ENCODE results near the gene PAN2. TPM values are rescaled to one million over a fixed set of nuclear protein-coding genes. Genes with fewer than 3 reads are reported as not detected.
"Not testable (repeated sequence)": the region's sequence is repeated elsewhere in the genome, so short reads cannot be mapped to it uniquely, and the experiment has no call there.

PAN2 gene
- total RNA-seq, 4 donors from 2014 or later: 24.2 to 60.1 (median 28.9) TPM

DNA sequence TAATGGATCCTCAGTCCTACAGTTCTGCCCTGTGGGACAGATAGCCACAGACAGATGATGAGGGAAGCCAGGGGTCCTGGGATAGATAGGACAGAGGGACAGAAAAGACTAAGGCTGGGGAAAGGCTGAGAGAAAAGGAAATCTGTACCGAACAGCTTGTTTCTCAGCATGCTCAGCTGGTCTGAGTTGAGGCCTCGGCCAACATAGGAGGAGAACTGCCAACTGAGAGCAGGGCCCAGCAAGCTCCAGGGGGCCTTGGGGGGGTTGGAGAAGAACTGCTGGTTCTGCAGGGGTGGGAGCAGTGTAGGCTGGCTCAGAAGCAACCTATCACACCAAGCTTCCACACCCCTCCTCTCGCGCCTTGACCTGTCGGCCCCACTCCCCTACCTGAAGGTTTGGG lies 15.0 kb upstream of the PAN2 start:
- H3K4me3 ChIP-seq (ENCODE audit: low read depth, poor library complexity, severe bottlenecking): no peak overlapping the region
- intact Hi-C loops (cut with DNase I; ENCODE audit: low total_unique reads): no loop called here
- WGBS, 2 donors: 83 to 91% methylated on average over 5 of the region's 5 CpGs
- TF ChIP-seq POLR2A (IDR thresholded peaks at IDR 0.05) (no peak), CTCF (IDR thresholded peaks at IDR 0.05) (no peak)
- peak in 1 of 2 donors; percentile 25 for DNase-seq (ENCODE audit: low spot score in 2 of 2)

- DNase-seq (ENCODE audit: low spot score in 2 of 2); H3K4me3 ChIP-seq (ENCODE audit: low read depth, poor library complexity, severe bottlenecking); intact Hi-C loops (cut with DNase I; ENCODE audit: low total_unique reads): not testable (repeated sequence)
- WGBS, 2 donors: 92 to 93% methylated on average over 9 of the region's 9 CpGs
These were observed 13.5 kb upstream of the PAN2 start for GRCh38 chr12:56347255-56347654.

DNA sequence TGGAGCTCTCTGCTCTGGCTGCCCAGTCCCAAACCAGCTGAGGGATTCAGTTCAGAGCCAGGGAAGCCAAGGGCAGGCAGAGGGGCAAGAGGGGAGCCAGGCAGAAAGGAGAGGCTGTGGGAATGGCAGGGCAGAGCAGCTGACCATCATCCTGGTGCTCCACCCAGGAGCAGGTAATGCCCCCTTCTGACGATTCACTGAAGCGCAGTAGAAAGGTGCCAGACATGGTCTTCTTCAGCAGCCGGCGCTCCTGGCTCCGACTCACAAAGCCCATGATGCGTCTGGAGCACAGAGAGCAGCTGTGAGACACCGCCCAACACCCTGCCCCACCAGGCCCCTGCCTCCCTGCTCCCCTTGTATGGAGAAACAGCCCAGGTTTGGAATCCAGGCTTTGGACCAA lies 12.9 kb upstream of the PAN2 start:
- TF ChIP-seq CTCF (IDR thresholded peaks at IDR 0.05) (no peak), POLR2A (IDR thresholded peaks at IDR 0.05) (no peak)
- DNase-seq (ENCODE audit: low spot score in 2 of 2): no peak
- H3K4me3 ChIP-seq (ENCODE audit: low read depth, poor library complexity, severe bottlenecking): no peak overlapping the region
- 79 to 88% methylated on average over 6 to 7 of the region's 7 CpGs for WGBS, 2 donors
- intact Hi-C loops (cut with DNase I; ENCODE audit: low total_unique reads): no loop called here

DNA sequence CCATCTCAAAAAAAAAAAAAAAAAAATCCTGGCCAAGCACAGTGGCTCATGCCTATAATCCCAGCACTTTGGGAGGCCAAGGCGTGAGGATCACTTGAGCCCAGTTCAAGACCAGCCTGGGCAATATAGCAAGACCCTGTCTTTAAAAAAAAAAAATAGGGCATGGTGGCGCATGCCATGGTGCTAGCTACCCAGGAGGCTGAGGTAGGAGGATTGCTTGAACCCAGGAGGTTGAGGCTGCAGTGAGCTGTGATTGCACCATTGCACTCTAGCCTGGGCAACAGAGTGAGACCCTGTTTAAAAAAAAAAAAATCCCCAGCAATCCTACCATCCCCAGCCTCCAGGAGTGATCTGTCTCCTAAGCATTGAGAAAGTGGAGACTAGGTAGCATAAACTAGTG lies 8.5 kb upstream of the PAN2 start:
- H3K4me3 ChIP-seq (ENCODE audit: low read depth, poor library complexity, severe bottlenecking); DNase-seq (ENCODE audit: low spot score in 2 of 2); intact Hi-C loops (cut with DNase I; ENCODE audit: low total_unique reads): not testable (repeated sequence)
- 95 to 100% methylated on average over 2 of the region's 2 CpGs for WGBS, 2 donors

GRCh38 chr12:56341616-56342015 lies 7.8 kb upstream of the PAN2 start:
- TF ChIP-seq CTCF (IDR thresholded peaks at IDR 0.05) (no peak), POLR2A (IDR thresholded peaks at IDR 0.05) (no peak)
- intact Hi-C loops (cut with DNase I; ENCODE audit: low total_unique reads): no loop called here
- no peak overlapping the region for H3K4me3 ChIP-seq (ENCODE audit: low read depth, poor library complexity, severe bottlenecking)
- DNase-seq (ENCODE audit: low spot score in 2 of 2): no peak
- 23 to 36% methylated on average over 1 of the region's 1 CpG for WGBS, 2 donors

DNA sequence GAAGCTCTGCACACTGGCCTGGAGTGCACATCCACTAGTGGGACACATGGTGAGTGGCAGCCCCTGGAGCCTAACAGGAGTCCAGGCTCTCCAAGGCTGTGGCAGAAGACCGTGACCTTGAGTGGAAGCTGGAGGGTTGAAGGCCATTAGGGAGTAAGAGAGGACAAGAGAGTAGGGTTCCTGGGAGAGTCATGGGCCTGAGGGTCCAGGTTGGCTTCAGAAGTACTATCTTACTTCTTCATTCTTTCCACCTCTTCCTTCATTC lies 5.3 kb upstream of the PAN2 start:
- 92 to 95% methylated on average over 1 of the region's 1 CpG for WGBS, 2 donors
- no peak for TF ChIP-seq CTCF (IDR thresholded peaks at IDR 0.05)
- TF ChIP-seq POLR2A (IDR thresholded peaks at IDR 0.05): no peak
- intact Hi-C loops (cut with DNase I; ENCODE audit: low total_unique reads): no loop called here
- DNase-seq (ENCODE audit: low spot score in 2 of 2): no peak
- H3K4me3 ChIP-seq (ENCODE audit: low read depth, poor library complexity, severe bottlenecking): no peak overlapping the region

DNA sequence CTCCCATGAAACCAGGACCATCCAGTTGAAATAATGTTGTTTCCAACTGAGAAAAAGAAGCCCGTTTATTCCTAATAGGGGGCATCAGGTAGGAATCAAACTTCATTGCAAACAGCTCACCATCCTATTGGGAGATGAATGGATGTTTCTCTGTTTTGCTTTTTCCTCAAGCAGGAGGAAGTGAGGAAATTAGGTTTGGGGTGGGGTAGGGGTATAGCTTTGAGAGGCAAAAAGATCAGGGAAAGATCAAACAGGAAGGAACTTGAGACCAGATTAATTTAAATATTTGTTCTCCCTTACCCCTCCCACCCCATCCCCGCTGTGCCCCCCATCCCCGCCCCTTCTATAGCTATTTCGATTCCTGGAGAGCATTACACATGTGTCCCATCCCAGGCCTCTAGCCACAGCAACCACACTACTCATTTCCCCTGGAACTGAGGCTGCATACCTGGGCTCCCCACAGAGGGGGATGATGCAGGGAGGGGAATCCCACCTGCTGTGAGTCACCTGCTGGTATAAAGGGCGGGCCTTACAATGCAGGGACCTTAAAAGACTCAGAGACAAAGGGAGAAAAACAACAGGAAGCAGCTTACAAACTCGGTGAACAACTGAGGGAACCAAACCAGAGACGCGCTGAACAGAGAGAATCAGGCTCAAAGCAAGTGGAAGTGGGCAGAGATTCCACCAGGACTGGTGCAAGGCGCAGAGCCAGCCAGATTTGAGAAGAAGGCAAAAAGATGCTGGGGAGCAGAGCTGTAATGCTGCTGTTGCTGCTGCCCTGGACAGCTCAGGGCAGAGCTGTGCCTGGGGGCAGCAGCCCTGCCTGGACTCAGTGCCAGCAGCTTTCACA lies 4.7 kb upstream of the PAN2 start, which contains the start of gene IL23A:
TSS of gene IL23A (plus strand) at position 577 of the 850 bp plus-strand sequence. CDS start at position 738, 161 bp downstream.
- TF ChIP-seq POLR2A (IDR thresholded peaks at IDR 0.05): no peak
- no peak for TF ChIP-seq CTCF (IDR thresholded peaks at IDR 0.05)
- no peak for DNase-seq (ENCODE audit: low spot score in 2 of 2)
- WGBS, 2 donors: 33% methylated on average over 9 of the region's 9 CpGs
- intact Hi-C loops (cut with DNase I; ENCODE audit: low total_unique reads): no loop called here
- no peak within 1 kb of the TSS for H3K4me3 ChIP-seq (ENCODE audit: low read depth, poor library complexity, severe bottlenecking)

Measured in lower leg skin (tissue), 4 donors.